Body of pancreas (tissue), 4 donors: ENCODE data around the gene CDK19.

Source experiments
- POLR2A ChIP-seq, 3 donors: fragments of 450-650 bp; IDR thresholded peaks; one replicate each; pipeline ENCODE4 v1.6.1; 2016; ENCODE audit warnings: antibody characterized with exemption in 3 of 3, mild to moderate bottlenecking in 2 of 3
- TF ChIP-seq, protein P1 (sequence below), 7 experiments: fragments of 450-650 bp in 4 of 7; fragments of 200-600 bp in 3 of 7; sonication (generic) in 3 of 7; IDR thresholded peaks; one replicate each; pipeline ENCODE4 v1.5.1; 2016 to 2019; ENCODE audit warnings: antibody characterized with exemption in 7 of 7

DNA sequence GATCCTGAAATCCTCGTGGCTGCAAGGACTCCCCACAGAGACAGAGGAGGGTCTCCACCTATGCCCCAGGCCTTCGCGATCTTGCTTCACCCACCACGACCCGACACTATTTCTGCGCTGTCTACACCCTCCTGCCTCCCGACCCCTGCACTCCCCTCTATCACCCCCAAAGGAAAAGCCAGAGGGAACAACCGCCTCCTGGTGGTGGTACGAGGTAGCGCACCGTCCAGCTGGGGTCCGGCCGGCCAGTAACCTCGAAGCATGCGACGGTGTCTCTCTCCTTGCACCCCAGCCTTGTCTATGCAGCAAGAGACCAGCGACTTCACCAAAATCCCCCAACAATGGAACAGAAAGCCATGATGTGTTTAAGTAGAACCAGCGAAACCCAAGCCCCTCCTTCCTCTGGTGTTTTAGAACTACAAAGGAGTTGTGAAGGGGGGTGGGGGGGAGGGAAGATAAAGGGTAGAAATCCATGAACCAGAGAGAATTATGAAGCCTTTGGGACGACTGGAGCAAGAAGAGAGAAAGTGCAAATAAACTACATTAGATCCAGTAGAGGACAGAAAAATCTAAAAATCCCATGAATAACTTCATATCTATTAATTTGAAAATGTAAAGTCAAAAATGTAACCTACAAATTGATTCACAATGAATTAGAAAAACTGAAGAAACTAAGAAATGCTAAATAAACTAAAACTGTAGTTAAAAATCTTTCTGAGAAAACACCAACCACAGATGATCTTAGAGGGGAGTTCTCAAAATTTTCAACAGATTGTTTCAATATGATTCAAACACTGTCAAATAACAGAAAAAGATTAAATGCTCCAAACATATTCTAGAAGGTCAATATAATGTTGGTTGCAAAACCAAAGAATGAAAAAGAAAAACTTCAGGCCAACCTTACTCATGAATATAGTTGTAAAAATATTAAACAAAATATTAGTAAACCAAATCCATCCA lies 168.0 kb downstream of the CDK19 start:
- TF ChIP-seq, protein P1, sequence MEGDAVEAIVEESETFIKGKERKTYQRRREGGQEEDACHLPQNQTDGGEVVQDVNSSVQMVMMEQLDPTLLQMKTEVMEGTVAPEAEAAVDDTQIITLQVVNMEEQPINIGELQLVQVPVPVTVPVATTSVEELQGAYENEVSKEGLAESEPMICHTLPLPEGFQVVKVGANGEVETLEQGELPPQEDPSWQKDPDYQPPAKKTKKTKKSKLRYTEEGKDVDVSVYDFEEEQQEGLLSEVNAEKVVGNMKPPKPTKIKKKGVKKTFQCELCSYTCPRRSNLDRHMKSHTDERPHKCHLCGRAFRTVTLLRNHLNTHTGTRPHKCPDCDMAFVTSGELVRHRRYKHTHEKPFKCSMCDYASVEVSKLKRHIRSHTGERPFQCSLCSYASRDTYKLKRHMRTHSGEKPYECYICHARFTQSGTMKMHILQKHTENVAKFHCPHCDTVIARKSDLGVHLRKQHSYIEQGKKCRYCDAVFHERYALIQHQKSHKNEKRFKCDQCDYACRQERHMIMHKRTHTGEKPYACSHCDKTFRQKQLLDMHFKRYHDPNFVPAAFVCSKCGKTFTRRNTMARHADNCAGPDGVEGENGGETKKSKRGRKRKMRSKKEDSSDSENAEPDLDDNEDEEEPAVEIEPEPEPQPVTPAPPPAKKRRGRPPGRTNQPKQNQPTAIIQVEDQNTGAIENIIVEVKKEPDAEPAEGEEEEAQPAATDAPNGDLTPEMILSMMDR (IDR thresholded peaks at IDR 0.05): peak in 2 of 7 experiments; percentile 4 to 7
- TF ChIP-seq POLR2A (IDR thresholded peaks at IDR 0.05): no peak
